ENCODE results near the gene RASSF10. TPM values are rescaled to one million over a fixed set of nuclear protein-coding genes. Genes with fewer than 3 reads are reported as not detected.

The RASSF10 gene
- polyA plus RNA-seq, 1 of the 3 experiments (the other 2 are of a cell fraction), result not detected

DNA sequence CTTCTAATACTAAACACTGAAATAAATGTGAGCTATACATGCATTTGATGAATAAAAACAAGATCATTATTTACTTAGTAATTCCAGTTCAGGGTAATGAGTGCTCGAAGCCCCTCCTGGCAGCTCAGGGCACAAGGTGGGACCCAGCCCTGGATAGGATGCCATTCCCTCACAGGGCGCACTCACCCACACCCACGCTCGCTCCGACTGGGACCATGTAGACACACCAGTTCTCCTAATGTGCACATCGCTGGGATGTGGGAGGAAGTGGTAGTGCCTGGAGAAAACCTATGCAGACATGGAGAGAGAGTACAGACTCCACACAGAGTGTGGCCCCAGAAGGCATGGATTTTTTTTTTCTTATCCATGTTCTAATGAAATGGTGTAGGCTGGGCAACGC is 44.5 kb upstream of the RASSF10 start (continued):
- TF ChIP-seq PBX3 (IDR thresholded peaks at IDR 0.05) (no peak), NFIC (IDR thresholded peaks at IDR 0.05; ENCODE audit: borderline replicate concordance) (no peak), CHD2 (IDR thresholded peaks at IDR 0.05; ENCODE audit: low read length, partially characterized antibody) (no peak)
- TF ChIP-seq, protein P1, sequence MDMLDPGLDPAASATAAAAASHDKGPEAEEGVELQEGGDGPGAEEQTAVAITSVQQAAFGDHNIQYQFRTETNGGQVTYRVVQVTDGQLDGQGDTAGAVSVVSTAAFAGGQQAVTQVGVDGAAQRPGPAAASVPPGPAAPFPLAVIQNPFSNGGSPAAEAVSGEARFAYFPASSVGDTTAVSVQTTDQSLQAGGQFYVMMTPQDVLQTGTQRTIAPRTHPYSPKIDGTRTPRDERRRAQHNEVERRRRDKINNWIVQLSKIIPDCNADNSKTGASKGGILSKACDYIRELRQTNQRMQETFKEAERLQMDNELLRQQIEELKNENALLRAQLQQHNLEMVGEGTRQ (IDR thresholded peaks at IDR 0.05; ENCODE audit: borderline replicate concordance, low read depth, low read length), result no peak

DNA sequence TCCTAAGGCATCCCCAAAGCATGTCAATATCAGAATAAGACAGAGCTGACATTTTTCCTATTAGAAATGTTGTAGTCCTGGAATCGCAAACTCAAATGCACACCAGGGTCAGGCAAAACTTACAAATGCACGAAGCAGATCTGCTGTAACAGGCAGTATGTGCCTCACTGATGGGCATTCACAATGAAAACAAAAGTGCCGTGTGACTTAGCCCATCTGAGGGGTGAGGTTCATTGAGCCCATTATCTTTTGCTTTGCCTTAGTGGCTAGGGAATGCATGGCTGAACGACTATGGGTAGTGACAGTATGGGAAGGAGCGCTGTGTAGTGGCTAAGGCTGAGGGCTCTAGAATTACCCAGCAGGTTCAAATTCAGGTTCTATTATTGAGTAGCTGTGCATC is 43.1 kb upstream of the RASSF10 start:
- Histone ChIP-seq H2AFZ (ENCODE audit: low read depth) (no peak overlapping the region), H3F3A (replicated peaks; ENCODE audit: insufficient read depth) (no peaks in the 10 kb centered on the region), H3K9me3 (no peaks in the 10 kb centered on the region), H3K27ac (ENCODE audit: low read depth in 2 of 2, low read length in 1 of 2) (no peak overlapping the region), H3K4me1 (ENCODE audit: control insufficient read depth in 1 of 2, insufficient read depth in 2 of 2, low read depth in 1 of 2, low read length in 1 of 2) (no peaks in the 10 kb centered on the region; a peak in 1 of 4 replicates), H3K9ac (no peak overlapping the region), H3K9me2 (no peaks in the 10 kb centered on the region), H3K4me3 (ENCODE audit: low read depth in 2 of 2, low read length in 1 of 2) (no peak overlapping the region), H3K27me3 (ENCODE audit: insufficient read depth) (no peaks in the 10 kb centered on the region), H3K36me3 (replicated peaks in 1 of 2; ENCODE audit: control insufficient read depth in 1 of 2, insufficient read depth in 2 of 2, low read length in 1 of 2) (no peaks in the 10 kb centered on the region), H3K79me2 (ENCODE audit: insufficient read depth) (no peaks in the 10 kb centered on the region), H3K4me2 (no peak overlapping the region), H4K20me1 (ENCODE audit: insufficient read depth) (no peaks in the 10 kb centered on the region)
- ChIA-PET POLR2A (no interaction called here), CTCF (interaction anchor here (0.6 to 6.8 kb wide), 18 partner anchors 7 to 675 kb away, joined by 3 to 75 read pairs (median 5); no protein-coding TSS in a partner anchor)
- TF ChIP-seq FOXM1 (IDR thresholded peaks at IDR 0.05; ENCODE audit: low read depth) (no peak), SMC3 (IDR thresholded peaks at IDR 0.05; ENCODE audit: low read depth, low read length) (no peak)
- TF ChIP-seq, protein P1 (IDR thresholded peaks at IDR 0.05; ENCODE audit: borderline replicate concordance, low read depth, low read length), result no peak
- TF ChIP-seq, protein P2, sequence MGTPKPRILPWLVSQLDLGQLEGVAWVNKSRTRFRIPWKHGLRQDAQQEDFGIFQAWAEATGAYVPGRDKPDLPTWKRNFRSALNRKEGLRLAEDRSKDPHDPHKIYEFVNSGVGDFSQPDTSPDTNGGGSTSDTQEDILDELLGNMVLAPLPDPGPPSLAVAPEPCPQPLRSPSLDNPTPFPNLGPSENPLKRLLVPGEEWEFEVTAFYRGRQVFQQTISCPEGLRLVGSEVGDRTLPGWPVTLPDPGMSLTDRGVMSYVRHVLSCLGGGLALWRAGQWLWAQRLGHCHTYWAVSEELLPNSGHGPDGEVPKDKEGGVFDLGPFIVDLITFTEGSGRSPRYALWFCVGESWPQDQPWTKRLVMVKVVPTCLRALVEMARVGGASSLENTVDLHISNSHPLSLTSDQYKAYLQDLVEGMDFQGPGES (IDR thresholded peaks at IDR 0.05; ENCODE audit: low read depth, low read length), result no peak
- DNase-seq, result no peak
- 80% methylated on average over 5 of the region's 5 CpGs for WGBS (ENCODE audit: low lambda C conversion rate)

DNA sequence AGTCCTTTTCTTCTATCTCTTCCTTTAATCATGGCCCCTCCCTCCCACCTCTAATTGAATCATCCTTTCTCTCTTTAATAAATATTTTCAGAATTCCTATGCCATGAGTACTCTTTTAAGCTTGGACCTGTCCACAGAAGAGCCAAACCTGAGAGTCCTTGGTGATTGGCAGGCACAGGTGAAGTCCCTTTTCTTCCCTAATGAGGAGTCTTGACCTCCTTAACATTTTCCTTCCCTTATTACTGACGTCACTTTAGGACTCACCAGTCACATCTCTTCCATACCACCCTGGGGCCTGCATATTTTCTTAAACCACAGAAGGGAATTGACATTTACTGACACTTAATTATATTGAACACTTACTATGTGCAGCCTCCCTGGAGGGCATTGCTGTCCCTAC is 41.0 kb upstream of the RASSF10 start:
- no peak overlapping the region for H3K4me2 ChIP-seq
- H4K20me1 ChIP-seq (ENCODE audit: insufficient read depth), result no peaks in the 10 kb centered on the region
- 55% methylated on average over 1 of the region's 1 CpG for WGBS (ENCODE audit: low lambda C conversion rate)
- H2AFZ ChIP-seq (ENCODE audit: low read depth), result no peak overlapping the region
- no peak overlapping the region for H3K4me3 ChIP-seq (ENCODE audit: low read depth in 2 of 2, low read length in 1 of 2)
- ChIA-PET CTCF (interaction anchor here (1.1 kb wide), 1 partner anchor 185 kb away, joined by 3 read pairs; no protein-coding TSS in a partner anchor), POLR2A (no interaction called here)
- no peak for DNase-seq
- H3K9me3 ChIP-seq, result no peaks in the 10 kb centered on the region
- no peak overlapping the region for H3K9ac ChIP-seq
- no peaks in the 10 kb centered on the region for H3K27me3 ChIP-seq (ENCODE audit: insufficient read depth)
- no peaks in the 10 kb centered on the region for H3F3A ChIP-seq (replicated peaks; ENCODE audit: insufficient read depth)
- H3K27ac ChIP-seq (ENCODE audit: low read depth in 2 of 2, low read length in 1 of 2), result no peak overlapping the region
- H3K79me2 ChIP-seq (ENCODE audit: insufficient read depth), result no peaks in the 10 kb centered on the region
- no peaks in the 10 kb centered on the region; a peak in 2 of 4 replicates for H3K4me1 ChIP-seq (ENCODE audit: control insufficient read depth in 1 of 2, insufficient read depth in 2 of 2, low read depth in 1 of 2, low read length in 1 of 2)
- H3K9me2 ChIP-seq, result no peaks in the 10 kb centered on the region
- H3K36me3 ChIP-seq (replicated peaks in 1 of 2; ENCODE audit: control insufficient read depth in 1 of 2, insufficient read depth in 2 of 2, low read length in 1 of 2), result no peaks in the 10 kb centered on the region
- no peak for TF ChIP-seq NRF1 (IDR thresholded peaks at IDR 0.05; ENCODE audit: low read depth, low read length)
- no peak for TF ChIP-seq GABPA (IDR thresholded peaks at IDR 0.05; ENCODE audit: low read depth)
- TF ChIP-seq FOXM1 (IDR thresholded peaks at IDR 0.05; ENCODE audit: low read depth), result no peak
- no peak for TF ChIP-seq MEF2A (IDR thresholded peaks at IDR 0.05; ENCODE audit: borderline replicate concordance, low read depth)
- no peak for TF ChIP-seq RXRA (IDR thresholded peaks at IDR 0.05; ENCODE audit: borderline replicate concordance, low read depth)
- TF ChIP-seq RCOR1 (IDR thresholded peaks at IDR 0.05; ENCODE audit: low read length), result no peak
- no peak for TF ChIP-seq NFIC (IDR thresholded peaks at IDR 0.05; ENCODE audit: borderline replicate concordance)
- TF ChIP-seq SIN3A (IDR thresholded peaks at IDR 0.05; ENCODE audit: borderline replicate concordance, low read depth, low read length), result no peak
- TF ChIP-seq TAF1 (IDR thresholded peaks at IDR 0.05; ENCODE audit: borderline replicate concordance, low read depth, low read length), result no peak
- TF ChIP-seq PBX3 (IDR thresholded peaks at IDR 0.05), result no peak
- TF ChIP-seq GATA2 (CRISPR knock-in tag; IDR thresholded peaks at IDR 0.05), result no peak
- TF ChIP-seq, protein P3, sequence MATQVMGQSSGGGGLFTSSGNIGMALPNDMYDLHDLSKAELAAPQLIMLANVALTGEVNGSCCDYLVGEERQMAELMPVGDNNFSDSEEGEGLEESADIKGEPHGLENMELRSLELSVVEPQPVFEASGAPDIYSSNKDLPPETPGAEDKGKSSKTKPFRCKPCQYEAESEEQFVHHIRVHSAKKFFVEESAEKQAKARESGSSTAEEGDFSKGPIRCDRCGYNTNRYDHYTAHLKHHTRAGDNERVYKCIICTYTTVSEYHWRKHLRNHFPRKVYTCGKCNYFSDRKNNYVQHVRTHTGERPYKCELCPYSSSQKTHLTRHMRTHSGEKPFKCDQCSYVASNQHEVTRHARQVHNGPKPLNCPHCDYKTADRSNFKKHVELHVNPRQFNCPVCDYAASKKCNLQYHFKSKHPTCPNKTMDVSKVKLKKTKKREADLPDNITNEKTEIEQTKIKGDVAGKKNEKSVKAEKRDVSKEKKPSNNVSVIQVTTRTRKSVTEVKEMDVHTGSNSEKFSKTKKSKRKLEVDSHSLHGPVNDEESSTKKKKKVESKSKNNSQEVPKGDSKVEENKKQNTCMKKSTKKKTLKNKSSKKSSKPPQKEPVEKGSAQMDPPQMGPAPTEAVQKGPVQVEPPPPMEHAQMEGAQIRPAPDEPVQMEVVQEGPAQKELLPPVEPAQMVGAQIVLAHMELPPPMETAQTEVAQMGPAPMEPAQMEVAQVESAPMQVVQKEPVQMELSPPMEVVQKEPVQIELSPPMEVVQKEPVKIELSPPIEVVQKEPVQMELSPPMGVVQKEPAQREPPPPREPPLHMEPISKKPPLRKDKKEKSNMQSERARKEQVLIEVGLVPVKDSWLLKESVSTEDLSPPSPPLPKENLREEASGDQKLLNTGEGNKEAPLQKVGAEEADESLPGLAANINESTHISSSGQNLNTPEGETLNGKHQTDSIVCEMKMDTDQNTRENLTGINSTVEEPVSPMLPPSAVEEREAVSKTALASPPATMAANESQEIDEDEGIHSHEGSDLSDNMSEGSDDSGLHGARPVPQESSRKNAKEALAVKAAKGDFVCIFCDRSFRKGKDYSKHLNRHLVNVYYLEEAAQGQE (IDR thresholded peaks at IDR 0.05; ENCODE audit: low read depth, low read length), result no peak

Data from SK-N-SH (cell line).